ENCODE data around the gene SETBP1. TPM values are rescaled to one million over a fixed set of nuclear protein-coding genes. Genes with fewer than 3 reads are reported as not detected.

Gene SETBP1
- total RNA-seq, 1 experiment from 2014 or later: 0.05 TPM

GRCh38 chr18:44708451-44709083, 27.9 kb downstream of the SETBP1 start (continued):
- no peak for TF ChIP-seq TCF7L2 (IDR thresholded peaks at IDR 0.05; ENCODE audit: borderline replicate concordance, extremely low read depth, insufficient read depth, insufficient read length)

DNA sequence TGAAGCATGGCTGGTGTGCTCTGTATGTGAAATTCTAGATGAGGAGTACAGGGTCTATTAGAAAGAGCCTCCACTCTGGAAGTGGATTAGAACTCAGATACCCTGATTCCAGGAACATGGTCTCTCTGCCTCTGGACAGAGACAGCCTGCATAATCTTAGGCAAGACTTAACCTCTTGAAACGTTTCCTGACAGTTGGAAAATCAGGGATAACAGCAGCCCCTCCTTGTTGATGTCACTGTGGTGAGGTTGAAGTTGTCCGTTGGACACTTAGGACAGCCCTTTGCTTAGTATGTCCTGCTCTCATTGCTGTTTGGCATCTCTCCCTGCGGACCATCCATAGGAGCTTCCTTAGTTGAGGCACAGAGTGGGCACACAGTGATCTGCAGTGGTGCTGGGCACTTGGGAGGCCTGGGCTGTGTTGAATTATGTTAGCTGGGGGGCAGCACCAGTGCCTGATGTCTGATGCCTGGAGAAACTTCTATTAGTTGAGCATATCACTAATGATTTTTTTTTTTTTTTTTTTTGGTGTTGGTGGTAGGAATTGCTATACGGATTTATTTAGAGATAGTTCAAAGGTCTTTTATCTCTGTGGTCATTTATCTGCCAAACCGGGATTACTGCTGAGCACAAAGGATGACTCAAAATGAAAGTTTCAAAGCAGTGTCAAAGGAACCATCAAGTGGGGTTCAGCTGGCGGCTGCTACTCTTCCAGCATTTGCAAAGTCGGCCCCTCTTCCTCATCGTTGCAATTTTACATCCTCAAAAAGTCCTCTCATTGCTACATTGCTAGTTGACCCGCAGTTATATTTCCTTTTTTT, 28.8 kb downstream of the SETBP1 start:
- H3K9me2 ChIP-seq (ENCODE audit: insufficient read depth): no peaks in the 10 kb centered on the region
- ATAC-seq (no peak), DNase-seq (ENCODE audit: low read depth, low spot score) (no peak)
- no TSS peak for BruUV-seq (replicated peaks)
- H3K27ac ChIP-seq (ENCODE audit: low read depth, low read length): no peak overlapping the region
- H3K79me2 ChIP-seq (ENCODE audit: insufficient read depth, low read length): no peaks in the 10 kb centered on the region
- H4K20me1 ChIP-seq (ENCODE audit: insufficient read depth): no peaks in the 10 kb centered on the region
- H3K4me1 ChIP-seq (ENCODE audit: control insufficient read depth in 1 of 2, insufficient read depth in 2 of 2, low read length in 2 of 2): no peaks in the 10 kb centered on the region
- no peaks in the 10 kb centered on the region for H3K36me3 ChIP-seq (ENCODE audit: control insufficient read depth in 1 of 2, insufficient read depth in 2 of 2, low read length in 2 of 2)
- intact Hi-C loops (cut with micrococcal nuclease): no loop called here
- ChIA-PET POLR2A (no interaction called here), RAD21 (ENCODE audit: low non-redundant PET in 1 of 2, low total read pairs in 2 of 2, uncharacterized antibody in 2 of 2, unreplicated experiment in 2 of 2) (no interaction called here), CTCF (no interaction called here)
- H3K9me3 ChIP-seq (ENCODE audit: control insufficient read depth in 1 of 2, insufficient read depth in 1 of 2, low read depth in 1 of 2, low read length in 2 of 2): peaks cover 0 to 26% of the 10 kb centered on the region in 2 experiments; a peak in 2 of 4 replicates
- no peak overlapping the region for H2AFZ ChIP-seq (ENCODE audit: low read depth, low read length, poor library complexity, severe bottlenecking)
- TF ChIP-seq, protein P1, sequence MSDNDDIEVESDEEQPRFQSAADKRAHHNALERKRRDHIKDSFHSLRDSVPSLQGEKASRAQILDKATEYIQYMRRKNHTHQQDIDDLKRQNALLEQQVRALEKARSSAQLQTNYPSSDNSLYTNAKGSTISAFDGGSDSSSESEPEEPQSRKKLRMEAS (IDR thresholded peaks at IDR 0.05): no peak
- no peak for TF ChIP-seq RAD21 (IDR thresholded peaks at IDR 0.05; ENCODE audit: low read depth)
- no peak for TF ChIP-seq EGR1 (IDR thresholded peaks at IDR 0.05; ENCODE audit: low read depth)
- no peak for TF ChIP-seq ZNF274 (IDR thresholded peaks at IDR 0.05; ENCODE audit: low read depth, low read length)
- no peak for TF ChIP-seq REST (IDR thresholded peaks at IDR 0.05; ENCODE audit: low read depth)
- TF ChIP-seq POLR2AphosphoS5 (IDR thresholded peaks at IDR 0.05; ENCODE audit: low read depth, low read length): no peak
- TF ChIP-seq, protein P2, sequence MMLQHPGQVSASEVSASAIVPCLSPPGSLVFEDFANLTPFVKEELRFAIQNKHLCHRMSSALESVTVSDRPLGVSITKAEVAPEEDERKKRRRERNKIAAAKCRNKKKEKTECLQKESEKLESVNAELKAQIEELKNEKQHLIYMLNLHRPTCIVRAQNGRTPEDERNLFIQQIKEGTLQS (IDR thresholded peaks at IDR 0.05): no peak
- no peak for TF ChIP-seq YY1 (IDR thresholded peaks at IDR 0.05; ENCODE audit: extremely low read depth, insufficient replicate concordance, low read depth, low read length)
- no peak for TF ChIP-seq CBX3 (IDR thresholded peaks at IDR 0.05; ENCODE audit: low read depth)
- TF ChIP-seq CEBPB (IDR thresholded peaks at IDR 0.05; ENCODE audit: low read depth): no peak
- no peak for TF ChIP-seq CTCF (IDR thresholded peaks at IDR 0.05 in 2 of 3, conservative IDR thresholded peaks at IDR 0.05 in 1 of 3; ENCODE audit: borderline replicate concordance in 1 of 3, insufficient read depth in 1 of 3, low read depth in 2 of 3, low read length in 2 of 3)
- TF ChIP-seq SRF (IDR thresholded peaks at IDR 0.05; ENCODE audit: low read depth): no peak
- TF ChIP-seq POLR2A (IDR thresholded peaks at IDR 0.05; ENCODE audit: borderline replicate concordance, extremely low read depth, insufficient read depth, insufficient read length): no peak
- no peak for TF ChIP-seq ZFX (IDR thresholded peaks at IDR 0.05)
- no peak for TF ChIP-seq ELF1 (IDR thresholded peaks at IDR 0.05; ENCODE audit: borderline replicate concordance, low read depth)
- no peak overlapping the region for H3K4me2 ChIP-seq (ENCODE audit: low read length)
- H3K9ac ChIP-seq (ENCODE audit: low read length): no peak overlapping the region
- H3K4me3 ChIP-seq (replicated peaks in 1 of 2; ENCODE audit: low read depth in 1 of 2, low read length in 2 of 2): no peak overlapping the region
- no peaks in the 10 kb centered on the region for H3K27me3 ChIP-seq (ENCODE audit: insufficient read depth, low read length)
